Progenitor cell of endocrine pancreas (in vitro differentiated cells): ENCODE measurements around the gene EFCAB7. TPM values are rescaled to one million over a fixed set of nuclear protein-coding genes. Genes with fewer than 3 reads are reported as not detected.

Experiments
- DNase-seq: peaks from one replicate; pipeline ENCODE4 v3.0.0; 2021; ENCODE audit warnings: low spot score; ENCODE audit not compliant: unreplicated experiment
- H3K27ac Mint-ChIP-seq: 2 replicates; pipeline ENCODE4 v1.8.0; 2021; ENCODE audit warnings: mild to moderate bottlenecking, moderate library complexity, mixed read lengths
- H3K27me3 Mint-ChIP-seq: 2 replicates; pipeline ENCODE4 v1.8.0; 2021; ENCODE audit warnings: mixed read lengths
- H3K36me3 Mint-ChIP-seq: 2 replicates; pipeline ENCODE4 v1.8.0; 2022; ENCODE audit warnings: mixed read lengths; ENCODE audit not compliant: insufficient read depth
- H3K4me1 Mint-ChIP-seq: 2 replicates; pipeline ENCODE4 v1.8.0; 2021; ENCODE audit warnings: low read depth, mixed read lengths
- H3K4me3 Mint-ChIP-seq: 2 replicates; pipeline ENCODE4 v1.8.0; 2021; ENCODE audit warnings: low read depth, mild to moderate bottlenecking, moderate library complexity, mixed read lengths
- H3K9me3 Mint-ChIP-seq: 2 replicates; pipeline ENCODE4 v1.8.0; 2021; ENCODE audit warnings: low read depth, mixed read lengths
- total RNA-seq: library from RNA; stranded (reverse); gene quantifications from 2 replicates; pipeline ENCODE4 v1.2.1, GENCODE V29; 2021
- TF ChIP-seq, protein P1 (sequence below): fragments of 200-600 bp; sonication (generic); IDR thresholded peaks from one replicate; pipeline ENCODE4 v1.5.0; 2021; ENCODE audit warnings: antibody characterized with exemption, mild to moderate bottlenecking; ENCODE audit not compliant: unreplicated experiment

EFCAB7 gene
- total RNA-seq, 1 donor from 2014 or later: 14.6 TPM

DNA sequence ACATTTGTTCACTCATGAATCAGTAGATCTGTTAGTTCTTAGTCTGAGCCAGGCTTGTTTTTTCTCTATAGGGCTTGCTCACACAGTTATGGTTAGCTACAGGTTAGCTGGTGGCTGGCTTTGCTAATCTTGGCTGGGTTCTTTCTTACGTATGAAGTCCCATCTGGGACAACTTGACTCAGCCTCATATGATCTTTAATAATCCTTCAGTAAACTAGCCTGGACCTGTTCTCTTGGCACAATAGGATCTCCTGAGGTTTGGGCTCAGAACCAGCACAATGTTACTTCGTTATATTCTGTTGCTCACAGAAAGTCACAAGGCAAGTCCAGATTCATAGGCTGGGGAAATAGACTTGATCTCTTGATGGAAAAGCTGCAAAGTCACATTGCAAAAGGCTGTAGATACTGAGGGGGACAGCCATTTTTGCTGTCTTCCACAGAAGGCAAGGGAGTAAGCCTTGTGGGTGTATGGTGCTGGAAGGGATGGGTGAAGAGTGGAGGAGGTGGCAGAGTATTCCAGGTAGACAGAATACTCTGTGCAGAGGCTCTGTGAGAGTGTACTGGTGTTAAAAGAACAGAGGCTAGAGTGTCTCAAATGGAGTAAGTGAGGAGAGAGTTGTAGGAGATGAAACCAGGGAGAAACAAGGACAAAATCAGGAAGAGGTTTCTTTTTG, 24.4 kb downstream of the EFCAB7 start:
- Mint-ChIP-seq H3K27ac (no peak overlapping the region), H3K9me3 (peaks cover 3% of the 10 kb centered on the region), H3K4me1 (no peaks in the 10 kb centered on the region), H3K27me3 (no peaks in the 10 kb centered on the region), H3K36me3 (peaks cover 12% of the 10 kb centered on the region), H3K4me3 (no peak overlapping the region)
- TF ChIP-seq, protein P1, sequence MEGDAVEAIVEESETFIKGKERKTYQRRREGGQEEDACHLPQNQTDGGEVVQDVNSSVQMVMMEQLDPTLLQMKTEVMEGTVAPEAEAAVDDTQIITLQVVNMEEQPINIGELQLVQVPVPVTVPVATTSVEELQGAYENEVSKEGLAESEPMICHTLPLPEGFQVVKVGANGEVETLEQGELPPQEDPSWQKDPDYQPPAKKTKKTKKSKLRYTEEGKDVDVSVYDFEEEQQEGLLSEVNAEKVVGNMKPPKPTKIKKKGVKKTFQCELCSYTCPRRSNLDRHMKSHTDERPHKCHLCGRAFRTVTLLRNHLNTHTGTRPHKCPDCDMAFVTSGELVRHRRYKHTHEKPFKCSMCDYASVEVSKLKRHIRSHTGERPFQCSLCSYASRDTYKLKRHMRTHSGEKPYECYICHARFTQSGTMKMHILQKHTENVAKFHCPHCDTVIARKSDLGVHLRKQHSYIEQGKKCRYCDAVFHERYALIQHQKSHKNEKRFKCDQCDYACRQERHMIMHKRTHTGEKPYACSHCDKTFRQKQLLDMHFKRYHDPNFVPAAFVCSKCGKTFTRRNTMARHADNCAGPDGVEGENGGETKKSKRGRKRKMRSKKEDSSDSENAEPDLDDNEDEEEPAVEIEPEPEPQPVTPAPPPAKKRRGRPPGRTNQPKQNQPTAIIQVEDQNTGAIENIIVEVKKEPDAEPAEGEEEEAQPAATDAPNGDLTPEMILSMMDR: no peak
- DNase-seq: no peak

DNA sequence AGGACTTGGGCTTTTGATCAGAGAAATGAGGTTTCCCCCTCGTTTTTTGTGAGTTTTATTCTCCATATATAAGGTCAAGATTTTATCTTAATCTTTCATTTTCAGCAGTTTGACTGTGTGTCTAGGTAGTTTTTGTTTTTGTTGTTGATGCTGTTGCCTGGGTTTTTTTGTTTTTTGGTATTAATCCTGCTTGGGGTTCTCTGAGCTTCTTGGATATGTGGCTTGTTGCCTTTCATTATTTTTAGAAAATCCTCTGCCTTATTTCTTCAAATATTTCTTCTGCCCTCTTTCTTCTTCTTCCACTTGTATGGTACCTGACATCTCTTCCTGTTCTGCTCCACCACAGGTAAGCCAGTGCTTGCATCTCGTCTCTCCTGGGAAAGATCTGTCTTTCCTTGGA, 25.0 kb downstream of the EFCAB7 start:
- Mint-ChIP-seq H3K27me3 (no peaks in the 10 kb centered on the region), H3K9me3 (no peaks in the 10 kb centered on the region), H3K36me3 (peaks cover 10% of the 10 kb centered on the region), H3K4me3 (no peak overlapping the region), H3K27ac (no peak overlapping the region), H3K4me1 (no peaks in the 10 kb centered on the region)
- no peak for DNase-seq
- TF ChIP-seq, protein P1: no peak

- H3K4me1 Mint-ChIP-seq: no peaks in the 10 kb centered on the region
- no peak for DNase-seq
- no peaks in the 10 kb centered on the region for H3K27me3 Mint-ChIP-seq
- TF ChIP-seq, protein P1: no peak
- no peaks in the 10 kb centered on the region for H3K9me3 Mint-ChIP-seq
- H3K27ac Mint-ChIP-seq: no peak overlapping the region
- no peak overlapping the region for H3K4me3 Mint-ChIP-seq
- H3K36me3 Mint-ChIP-seq: peaks cover 10% of the 10 kb centered on the region
Observed at GRCh38 chr1:63548877-63549276, 25.6 kb downstream of the EFCAB7 start.

GRCh38 chr1:63555480-63555879, 32.2 kb downstream of the EFCAB7 start:
- Mint-ChIP-seq H3K4me3 (no peak overlapping the region), H3K4me1 (no peaks in the 10 kb centered on the region), H3K9me3 (no peaks in the 10 kb centered on the region), H3K27me3 (no peaks in the 10 kb centered on the region), H3K27ac (no peak overlapping the region), H3K36me3 (peaks cover 7% of the 10 kb centered on the region)
- DNase-seq: no peak
- TF ChIP-seq, protein P1: no peak

DNA sequence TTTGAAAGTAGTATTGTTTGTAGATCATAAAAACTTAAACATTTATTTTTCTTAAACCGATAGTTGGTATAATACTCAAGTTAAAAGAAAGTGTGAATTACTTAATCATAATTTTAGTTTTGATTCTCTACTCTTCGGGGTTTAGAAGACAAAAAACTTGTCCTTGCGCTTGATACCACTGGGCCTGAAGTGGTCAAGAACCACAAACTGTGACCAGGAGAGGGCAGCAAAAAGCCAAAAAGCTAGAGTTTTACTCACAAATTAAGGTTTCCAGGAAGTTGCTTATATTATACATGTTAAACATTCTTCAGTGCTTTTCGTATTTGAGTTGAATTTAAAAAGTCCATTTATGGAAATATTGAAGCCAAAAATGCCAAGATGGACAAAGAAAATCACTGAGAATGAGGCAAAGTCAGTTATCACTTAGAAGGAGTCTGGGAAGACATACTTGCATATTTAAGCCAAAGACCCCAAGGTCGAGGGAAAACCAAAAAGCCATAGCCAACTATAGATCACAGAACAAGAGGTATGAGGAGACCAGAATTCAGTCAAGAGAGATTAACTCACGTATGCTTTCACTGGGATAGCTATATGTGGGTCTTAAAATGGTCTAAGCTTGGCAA, 34.2 kb downstream of the EFCAB7 start:
- TF ChIP-seq, protein P1: peak; percentile 68
- Mint-ChIP-seq H3K27ac (no peak overlapping the region), H3K36me3 (peaks cover 6% of the 10 kb centered on the region), H3K4me1 (no peaks in the 10 kb centered on the region), H3K27me3 (no peaks in the 10 kb centered on the region), H3K9me3 (no peaks in the 10 kb centered on the region), H3K4me3 (no peak overlapping the region)
- DNase-seq: no peak
